Measurements from ENCODE around the gene TEX261.

The TEX261 gene

GRCh38 chr2:70956141-70956540 is 38.5 kb downstream of the TEX261 start:
- no peak for DNase-seq

DNA sequence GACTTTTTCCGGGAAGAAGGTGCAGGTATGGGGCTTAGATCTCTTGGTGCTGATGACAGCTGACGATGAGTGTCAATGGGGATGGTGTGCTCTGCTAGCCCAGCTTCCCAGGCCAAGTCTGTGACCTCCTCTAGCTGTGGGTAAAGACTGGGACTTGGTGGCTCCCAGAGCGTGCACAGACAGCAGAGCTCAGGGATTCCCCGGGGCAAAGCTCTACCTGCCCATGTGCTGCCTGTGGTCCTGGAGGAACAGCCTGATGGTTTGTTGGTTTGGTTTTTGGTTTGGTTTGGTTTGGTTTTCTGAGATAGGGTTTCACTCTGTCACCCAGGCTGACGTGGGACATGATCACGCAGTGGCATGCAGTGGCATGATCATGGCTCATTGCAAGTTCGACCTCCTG is 39.8 kb downstream of the TEX261 start:
- no peak for DNase-seq

DNA sequence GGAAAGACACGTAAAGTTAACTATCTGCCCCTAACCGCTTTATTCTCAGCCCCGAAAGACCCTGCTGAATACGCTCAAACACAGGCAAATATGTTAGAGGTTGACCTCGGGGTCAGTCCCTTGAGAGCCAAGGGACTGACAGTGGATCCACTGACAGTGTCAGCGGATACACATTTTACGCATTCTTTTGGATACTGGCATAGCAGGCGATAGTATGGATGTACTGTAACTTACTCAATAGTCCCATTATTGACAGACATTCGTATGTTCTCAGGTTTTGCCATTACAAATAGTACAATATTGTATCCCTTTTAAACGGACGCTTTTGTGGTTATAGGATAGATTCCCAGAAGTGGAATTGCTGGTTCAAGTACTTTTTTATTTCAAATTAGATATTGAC is 45.6 kb downstream of the TEX261 start:
- no peak for DNase-seq

- DNase-seq: peak; percentile 72
Observed at GRCh38 chr2:70948337-70949003, 46.2 kb downstream of the TEX261 start.

- DNase-seq: no peak
Observed at GRCh38 chr2:70947556-70948184, 47.0 kb downstream of the TEX261 start.

- peak; percentile 86 for DNase-seq
Observed at GRCh38 chr2:70946832-70947442, 47.7 kb downstream of the TEX261 start.

- no peak for DNase-seq
Observed at GRCh38 chr2:70944111-70944690, 50.5 kb downstream of the TEX261 start.

DNA sequence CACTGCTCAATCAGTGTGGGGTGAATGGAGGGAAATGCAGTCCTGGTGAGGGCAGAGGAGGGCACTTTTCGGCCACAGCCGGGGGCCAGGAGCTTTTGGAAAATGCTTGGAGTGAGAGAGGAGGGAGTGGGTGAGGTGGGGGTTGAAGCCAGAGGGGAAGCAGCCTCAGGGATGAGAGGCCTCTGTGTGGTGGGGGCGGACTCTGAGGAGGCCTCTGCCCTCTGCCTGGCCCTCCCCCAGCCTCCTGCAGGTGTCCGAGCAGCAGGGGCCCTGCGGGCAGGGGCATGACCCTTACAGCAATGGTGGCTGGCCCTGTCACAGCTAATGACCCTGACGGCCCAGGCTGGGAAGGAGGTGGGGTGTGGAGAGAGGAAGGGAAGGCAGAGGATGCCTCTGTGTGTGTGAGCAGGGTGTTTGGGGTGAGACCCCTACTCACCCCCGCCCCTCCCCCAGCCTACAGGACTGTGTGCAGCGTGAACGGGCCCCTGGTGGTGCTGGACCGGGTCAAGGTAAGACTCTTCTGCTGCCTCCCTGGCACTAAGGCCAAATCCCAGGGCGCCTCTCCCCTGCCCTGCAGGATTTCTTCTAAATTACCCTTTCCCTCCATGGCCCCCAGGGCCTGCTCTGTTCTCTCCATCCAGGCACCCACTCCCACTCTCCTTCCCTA is 51.3 kb downstream of the TEX261 start:
- no peak for DNase-seq

GRCh38 chr2:70942396-70943204 is 52.1 kb downstream of the TEX261 start:
- no peak for DNase-seq

- DNase-seq: no peak
Observed at GRCh38 chr2:70941701-70942100, 53.0 kb downstream of the TEX261 start.

- no peak for DNase-seq
Observed at GRCh38 chr2:70941186-70941585, 53.5 kb downstream of the TEX261 start.

- DNase-seq: no peak
Observed at GRCh38 chr2:70939839-70940580, 54.7 kb downstream of the TEX261 start.

- no peak for DNase-seq
Observed at GRCh38 chr2:70939001-70939838, 55.5 kb downstream of the TEX261 start.

- no peak for DNase-seq
Observed at GRCh38 chr2:70938586-70938950, 56.1 kb downstream of the TEX261 start.

- DNase-seq: no peak
Observed at GRCh38 chr2:70937866-70938585, 56.6 kb downstream of the TEX261 start.

GRCh38 chr2:70936979-70937811 is 57.5 kb downstream of the TEX261 start:
- DNase-seq: no peak

DNA sequence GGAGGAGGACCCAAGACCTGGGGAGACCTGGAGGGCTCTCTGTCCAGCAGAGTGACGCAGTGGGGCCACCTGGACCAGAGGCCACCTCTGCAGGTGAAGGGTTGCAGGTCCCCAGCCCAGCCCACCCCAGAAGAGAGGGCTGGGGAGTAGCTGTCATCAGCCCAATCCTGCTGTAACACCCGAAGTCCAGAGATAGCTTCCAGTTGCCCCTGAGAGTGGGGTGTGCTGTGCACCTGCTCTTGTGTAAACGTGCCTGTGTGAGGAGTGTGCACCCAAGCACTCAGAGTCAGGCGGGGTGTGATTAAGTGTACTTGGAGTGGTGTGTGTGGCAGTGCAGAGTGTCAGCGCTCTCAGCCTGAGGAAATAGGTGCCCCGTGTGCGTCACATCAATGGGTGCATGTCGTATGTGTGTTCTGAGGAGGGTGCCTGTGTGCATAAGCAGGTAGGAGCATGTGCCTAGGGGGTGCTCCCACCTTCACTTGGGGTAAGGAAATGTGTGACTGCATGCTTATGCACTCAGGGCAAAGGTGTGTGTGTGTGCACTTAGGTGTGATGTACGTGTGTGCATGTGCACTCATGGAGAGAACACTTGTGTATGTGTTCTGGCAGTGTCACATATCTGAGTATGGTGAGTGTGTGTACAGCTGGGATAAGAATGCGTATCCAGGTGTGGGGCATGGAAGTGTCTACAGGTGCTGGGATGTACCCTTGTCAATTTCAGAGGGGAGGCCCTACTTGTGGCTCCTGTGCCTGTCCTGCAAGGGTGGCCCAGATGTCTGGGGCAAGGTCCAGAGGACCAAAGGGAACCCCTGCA is 58.3 kb downstream of the TEX261 start:
- no peak for DNase-seq
